ENCODE measurements around the gene RRBP1. TPM values are rescaled to one million over a fixed set of nuclear protein-coding genes. Genes with fewer than 3 reads are reported as not detected.

Gene RRBP1
- total RNA-seq, 1 donor from 2014 or later, result 46.7 TPM

DNA sequence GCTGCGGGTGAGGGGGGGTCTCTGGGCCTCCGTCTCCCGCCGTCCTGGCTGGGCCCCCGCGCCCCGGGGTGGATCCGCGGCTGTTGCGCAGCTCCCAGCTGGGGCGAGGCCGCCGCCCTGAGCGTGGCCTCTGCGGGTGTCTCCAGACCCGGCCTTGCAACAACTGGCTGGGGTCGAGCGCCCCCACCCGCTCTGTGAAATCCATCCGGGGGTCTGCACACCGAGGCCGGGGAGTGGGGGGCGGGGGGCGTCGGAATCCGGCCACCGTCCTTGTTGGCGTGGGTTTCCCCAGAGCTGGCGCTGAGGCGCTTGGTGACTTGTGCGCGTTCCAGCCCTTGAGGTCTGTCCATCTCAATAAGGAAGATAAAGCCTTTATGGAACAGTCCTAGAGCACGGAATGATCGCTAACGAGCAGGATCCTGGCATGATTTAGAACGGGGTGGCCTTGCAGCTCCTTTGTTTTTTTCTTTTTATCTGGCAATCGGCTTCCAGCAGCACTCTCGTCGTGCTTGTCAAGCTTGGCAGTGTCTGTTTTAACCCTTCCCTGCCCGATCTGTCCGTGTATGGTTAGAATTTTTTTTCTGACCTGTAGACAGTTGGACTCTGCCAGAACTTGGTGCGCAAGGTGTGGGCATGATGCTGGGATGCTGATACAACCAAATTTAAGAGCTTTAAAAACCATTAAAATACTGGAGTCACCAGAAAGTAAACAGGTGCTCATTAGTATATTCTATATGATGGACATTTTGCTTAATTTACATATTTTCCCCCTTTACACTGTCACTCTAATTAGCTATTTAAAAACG lies 111.5 kb downstream of the RRBP1 start:
- Mint-ChIP-seq H3K4me1 (peaks cover 36% of the 10 kb centered on the region), H3K27ac (ENCODE audit: unreplicated experiment) (peak overlapping the region; percentile 73), H3K36me3 (ENCODE audit: low read depth) (no peaks in the 10 kb centered on the region), H3K27me3 (ENCODE audit: low read depth) (peaks cover 17% of the 10 kb centered on the region), H3K4me3 (peak overlapping the region; percentile 93), H3K9me3 (no peaks in the 10 kb centered on the region)
- peak; percentile 49 for DNase-seq (ENCODE audit: low read depth, low spot score)
- TF ChIP-seq, protein P1, sequence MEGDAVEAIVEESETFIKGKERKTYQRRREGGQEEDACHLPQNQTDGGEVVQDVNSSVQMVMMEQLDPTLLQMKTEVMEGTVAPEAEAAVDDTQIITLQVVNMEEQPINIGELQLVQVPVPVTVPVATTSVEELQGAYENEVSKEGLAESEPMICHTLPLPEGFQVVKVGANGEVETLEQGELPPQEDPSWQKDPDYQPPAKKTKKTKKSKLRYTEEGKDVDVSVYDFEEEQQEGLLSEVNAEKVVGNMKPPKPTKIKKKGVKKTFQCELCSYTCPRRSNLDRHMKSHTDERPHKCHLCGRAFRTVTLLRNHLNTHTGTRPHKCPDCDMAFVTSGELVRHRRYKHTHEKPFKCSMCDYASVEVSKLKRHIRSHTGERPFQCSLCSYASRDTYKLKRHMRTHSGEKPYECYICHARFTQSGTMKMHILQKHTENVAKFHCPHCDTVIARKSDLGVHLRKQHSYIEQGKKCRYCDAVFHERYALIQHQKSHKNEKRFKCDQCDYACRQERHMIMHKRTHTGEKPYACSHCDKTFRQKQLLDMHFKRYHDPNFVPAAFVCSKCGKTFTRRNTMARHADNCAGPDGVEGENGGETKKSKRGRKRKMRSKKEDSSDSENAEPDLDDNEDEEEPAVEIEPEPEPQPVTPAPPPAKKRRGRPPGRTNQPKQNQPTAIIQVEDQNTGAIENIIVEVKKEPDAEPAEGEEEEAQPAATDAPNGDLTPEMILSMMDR (conservative IDR thresholded peaks at IDR 0.05), result no peak

- TF ChIP-seq, protein P1 (conservative IDR thresholded peaks at IDR 0.05), result no peak
- H3K27ac Mint-ChIP-seq (ENCODE audit: unreplicated experiment), result peak within 1 kb of the TSS; percentile 73
- peak within 1 kb of the TSS; percentile 93 for H3K4me3 Mint-ChIP-seq
- no peaks in the 10 kb centered on the region for H3K36me3 Mint-ChIP-seq (ENCODE audit: low read depth)
- H3K9me3 Mint-ChIP-seq, result no peaks in the 10 kb centered on the region
- peaks cover 36% of the 10 kb centered on the region for H3K4me1 Mint-ChIP-seq
- peaks cover 22% of the 10 kb centered on the region for H3K27me3 Mint-ChIP-seq (ENCODE audit: low read depth)
- peak; percentile 78 for DNase-seq (ENCODE audit: low read depth, low spot score)
These were observed 112.3 kb downstream of the RRBP1 start, which contains the start of gene DSTN for GRCh38 chr20:17569616-17570346. DSTN (plus strand) TSS chr20:17570075; CDS start chr20:17570209, 134 bp downstream.

DNA sequence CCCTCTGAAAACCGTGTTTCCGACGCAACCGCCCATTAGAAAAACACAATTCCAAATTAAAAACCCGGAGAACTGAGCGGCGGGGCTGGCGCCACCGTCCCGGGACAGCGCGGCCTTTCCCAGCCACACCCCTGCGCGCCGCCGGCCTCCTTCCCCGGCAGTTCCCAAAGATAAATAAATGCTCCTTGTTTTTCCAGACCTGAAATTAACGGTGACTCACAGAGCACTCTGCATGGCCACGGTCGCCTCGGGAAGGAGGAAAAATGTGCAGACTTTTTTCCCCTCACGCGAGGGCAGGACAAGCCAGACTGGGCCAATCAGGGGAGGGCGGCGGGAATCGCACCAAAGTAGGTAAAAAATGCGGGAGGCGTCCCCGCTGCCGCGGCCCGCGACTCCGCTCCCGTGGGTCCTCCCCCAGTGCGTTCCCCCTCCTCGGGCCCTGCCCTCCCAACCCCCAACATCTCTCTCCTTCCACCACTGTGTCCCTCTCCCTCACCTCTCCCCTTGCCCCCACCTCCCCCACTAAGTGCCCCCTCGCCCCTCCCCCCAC lies 113.0 kb downstream of the RRBP1 start:
- Mint-ChIP-seq H3K27ac (ENCODE audit: unreplicated experiment) (no peak overlapping the region), H3K4me1 (peaks cover 36% of the 10 kb centered on the region), H3K4me3 (peak overlapping the region; percentile 77), H3K36me3 (ENCODE audit: low read depth) (no peaks in the 10 kb centered on the region), H3K27me3 (ENCODE audit: low read depth) (peaks cover 23% of the 10 kb centered on the region), H3K9me3 (no peaks in the 10 kb centered on the region)
- TF ChIP-seq, protein P1 (conservative IDR thresholded peaks at IDR 0.05), result peak; percentile 1
- DNase-seq (ENCODE audit: low read depth, low spot score), result peak; percentile 23

GRCh38 chr20:17568045-17568788 lies 113.8 kb downstream of the RRBP1 start:
- TF ChIP-seq, protein P1 (conservative IDR thresholded peaks at IDR 0.05), result no peak
- no peak for DNase-seq (ENCODE audit: low read depth, low spot score)
- H3K27ac Mint-ChIP-seq (ENCODE audit: unreplicated experiment), result peak overlapping the region; percentile 14
- no peaks in the 10 kb centered on the region for H3K9me3 Mint-ChIP-seq
- H3K4me3 Mint-ChIP-seq, result peak overlapping the region; percentile 77
- peaks cover 36% of the 10 kb centered on the region for H3K4me1 Mint-ChIP-seq
- no peaks in the 10 kb centered on the region for H3K36me3 Mint-ChIP-seq (ENCODE audit: low read depth)
- H3K27me3 Mint-ChIP-seq (ENCODE audit: low read depth), result peaks cover 25% of the 10 kb centered on the region

GRCh38 chr20:17566345-17566744 lies 115.7 kb downstream of the RRBP1 start:
- TF ChIP-seq, protein P1 (conservative IDR thresholded peaks at IDR 0.05), result no peak
- Mint-ChIP-seq H3K27ac (ENCODE audit: unreplicated experiment) (no peak overlapping the region), H3K27me3 (ENCODE audit: low read depth) (peaks cover 20% of the 10 kb centered on the region), H3K9me3 (no peaks in the 10 kb centered on the region), H3K4me1 (peaks cover 21% of the 10 kb centered on the region), H3K4me3 (peak overlapping the region; percentile 77), H3K36me3 (ENCODE audit: low read depth) (no peaks in the 10 kb centered on the region)
- no peak for DNase-seq (ENCODE audit: low read depth, low spot score)

Data from neural crest cell (in vitro differentiated cells).